Measurements from ENCODE around the gene PER1.

DNA sequence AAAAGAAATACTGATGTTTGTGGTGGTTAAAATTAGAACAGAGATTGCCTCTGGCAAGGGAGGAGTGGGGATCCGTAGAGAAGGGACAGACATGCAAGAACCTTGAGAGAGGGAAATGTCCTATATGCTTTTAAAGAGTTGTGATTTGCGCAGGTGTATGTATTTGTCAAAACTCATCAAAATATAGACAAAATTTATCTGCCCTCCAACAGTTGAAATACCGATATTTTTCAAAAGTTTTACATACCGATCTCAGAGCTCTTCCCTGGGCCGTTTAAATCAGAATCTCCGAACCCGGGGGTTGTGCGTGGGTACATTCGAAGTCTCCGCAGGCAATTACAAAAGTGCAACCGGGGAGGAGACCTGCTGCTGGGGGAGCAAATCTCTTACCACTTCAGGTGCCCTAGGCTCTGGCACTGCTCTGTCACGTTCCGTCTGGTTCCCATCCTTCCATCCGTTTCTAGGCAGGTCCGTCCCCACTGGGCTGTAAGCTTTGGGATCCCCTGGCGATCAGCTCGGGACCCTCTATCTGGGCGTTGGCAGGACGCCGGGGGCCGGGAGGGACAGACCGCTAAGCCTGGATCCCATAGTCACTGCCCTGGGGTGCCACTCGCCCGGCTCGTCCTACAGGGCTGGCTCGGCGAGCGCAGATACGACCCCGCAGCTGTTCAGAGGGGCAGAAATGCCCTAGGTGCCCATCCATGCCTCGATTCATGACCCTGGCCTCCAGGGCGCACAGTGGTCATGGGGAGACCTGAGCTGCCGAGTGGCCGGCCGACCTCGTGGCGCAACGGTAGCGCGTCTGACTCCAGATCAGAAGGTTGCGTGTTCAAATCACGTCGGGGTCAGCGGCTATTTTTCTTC is 33.6 kb upstream of the PER1 start:
- no peak for TF ChIP-seq HMG20A (CRISPR knock-in tag; IDR thresholded peaks at IDR 0.05; ENCODE audit: borderline replicate concordance)
- TF ChIP-seq, protein P1, sequence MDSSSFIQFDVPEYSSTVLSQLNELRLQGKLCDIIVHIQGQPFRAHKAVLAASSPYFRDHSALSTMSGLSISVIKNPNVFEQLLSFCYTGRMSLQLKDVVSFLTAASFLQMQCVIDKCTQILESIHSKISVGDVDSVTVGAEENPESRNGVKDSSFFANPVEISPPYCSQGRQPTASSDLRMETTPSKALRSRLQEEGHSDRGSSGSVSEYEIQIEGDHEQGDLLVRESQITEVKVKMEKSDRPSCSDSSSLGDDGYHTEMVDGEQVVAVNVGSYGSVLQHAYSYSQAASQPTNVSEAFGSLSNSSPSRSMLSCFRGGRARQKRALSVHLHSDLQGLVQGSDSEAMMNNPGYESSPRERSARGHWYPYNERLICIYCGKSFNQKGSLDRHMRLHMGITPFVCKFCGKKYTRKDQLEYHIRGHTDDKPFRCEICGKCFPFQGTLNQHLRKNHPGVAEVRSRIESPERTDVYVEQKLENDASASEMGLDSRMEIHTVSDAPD (CRISPR knock-in tag; IDR thresholded peaks at IDR 0.05), result no peak
- TF ChIP-seq, protein P2, sequence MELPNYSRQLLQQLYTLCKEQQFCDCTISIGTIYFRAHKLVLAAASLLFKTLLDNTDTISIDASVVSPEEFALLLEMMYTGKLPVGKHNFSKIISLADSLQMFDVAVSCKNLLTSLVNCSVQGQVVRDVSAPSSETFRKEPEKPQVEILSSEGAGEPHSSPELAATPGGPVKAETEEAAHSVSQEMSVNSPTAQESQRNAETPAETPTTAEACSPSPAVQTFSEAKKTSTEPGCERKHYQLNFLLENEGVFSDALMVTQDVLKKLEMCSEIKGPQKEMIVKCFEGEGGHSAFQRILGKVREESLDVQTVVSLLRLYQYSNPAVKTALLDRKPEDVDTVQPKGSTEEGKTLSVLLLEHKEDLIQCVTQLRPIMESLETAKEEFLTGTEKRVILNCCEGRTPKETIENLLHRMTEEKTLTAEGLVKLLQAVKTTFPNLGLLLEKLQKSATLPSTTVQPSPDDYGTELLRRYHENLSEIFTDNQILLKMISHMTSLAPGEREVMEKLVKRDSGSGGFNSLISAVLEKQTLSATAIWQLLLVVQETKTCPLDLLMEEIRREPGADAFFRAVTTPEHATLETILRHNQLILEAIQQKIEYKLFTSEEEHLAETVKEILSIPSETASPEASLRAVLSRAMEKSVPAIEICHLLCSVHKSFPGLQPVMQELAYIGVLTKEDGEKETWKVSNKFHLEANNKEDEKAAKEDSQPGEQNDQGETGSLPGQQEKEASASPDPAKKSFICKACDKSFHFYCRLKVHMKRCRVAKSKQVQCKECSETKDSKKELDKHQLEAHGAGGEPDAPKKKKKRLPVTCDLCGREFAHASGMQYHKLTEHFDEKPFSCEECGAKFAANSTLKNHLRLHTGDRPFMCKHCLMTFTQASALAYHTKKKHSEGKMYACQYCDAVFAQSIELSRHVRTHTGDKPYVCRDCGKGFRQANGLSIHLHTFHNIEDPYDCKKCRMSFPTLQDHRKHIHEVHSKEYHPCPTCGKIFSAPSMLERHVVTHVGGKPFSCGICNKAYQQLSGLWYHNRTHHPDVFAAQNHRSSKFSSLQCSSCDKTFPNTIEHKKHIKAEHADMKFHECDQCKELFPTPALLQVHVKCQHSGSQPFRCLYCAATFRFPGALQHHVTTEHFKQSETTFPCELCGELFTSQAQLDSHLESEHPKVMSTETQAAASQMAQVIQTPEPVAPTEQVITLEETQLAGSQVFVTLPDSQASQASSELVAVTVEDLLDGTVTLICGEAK (IDR thresholded peaks at IDR 0.05), result no peak
- TF ChIP-seq, protein P2 (CRISPR knock-in tag; IDR thresholded peaks at IDR 0.05), result no peak

Data from HepG2 (cell line).